GM10266 (cell line): Measurements from ENCODE around the gene ETV4.

Source experiments
- DNase-seq: peaks from one replicate; pipeline ENCODE4 v3.0.0; 2012; ENCODE audit errors: extremely low spot score
- TF ChIP-seq, protein P1 (sequence below): IDR thresholded peaks from 2 replicates; pipeline ENCODE4 v1.5.1; 2012; ENCODE audit warnings: mild to moderate bottlenecking, low read depth; ENCODE audit not compliant: control insufficient read depth, insufficient read depth; ENCODE audit errors: missing control alignments

The ETV4 gene

DNA sequence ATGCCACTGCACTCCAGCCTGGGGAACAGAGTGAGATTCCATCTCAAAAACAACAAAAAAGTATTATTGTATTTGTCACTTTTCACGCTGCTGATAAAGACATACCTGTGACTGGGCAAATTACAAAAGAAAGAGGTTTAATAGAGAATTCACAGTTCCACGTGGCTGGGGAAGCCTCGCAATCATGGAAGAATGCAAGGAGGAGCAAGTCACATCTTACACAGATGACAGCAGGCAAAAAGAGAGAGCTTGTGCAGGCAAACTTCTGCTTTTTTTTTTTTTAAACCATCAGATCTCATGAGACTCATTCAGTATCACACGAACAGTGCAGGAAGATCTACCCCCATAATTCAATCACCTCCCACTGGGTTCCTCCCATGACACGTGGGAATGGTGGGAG is 41.5 kb upstream of the ETV4 start:
- DNase-seq = no peak
- TF ChIP-seq, protein P1, sequence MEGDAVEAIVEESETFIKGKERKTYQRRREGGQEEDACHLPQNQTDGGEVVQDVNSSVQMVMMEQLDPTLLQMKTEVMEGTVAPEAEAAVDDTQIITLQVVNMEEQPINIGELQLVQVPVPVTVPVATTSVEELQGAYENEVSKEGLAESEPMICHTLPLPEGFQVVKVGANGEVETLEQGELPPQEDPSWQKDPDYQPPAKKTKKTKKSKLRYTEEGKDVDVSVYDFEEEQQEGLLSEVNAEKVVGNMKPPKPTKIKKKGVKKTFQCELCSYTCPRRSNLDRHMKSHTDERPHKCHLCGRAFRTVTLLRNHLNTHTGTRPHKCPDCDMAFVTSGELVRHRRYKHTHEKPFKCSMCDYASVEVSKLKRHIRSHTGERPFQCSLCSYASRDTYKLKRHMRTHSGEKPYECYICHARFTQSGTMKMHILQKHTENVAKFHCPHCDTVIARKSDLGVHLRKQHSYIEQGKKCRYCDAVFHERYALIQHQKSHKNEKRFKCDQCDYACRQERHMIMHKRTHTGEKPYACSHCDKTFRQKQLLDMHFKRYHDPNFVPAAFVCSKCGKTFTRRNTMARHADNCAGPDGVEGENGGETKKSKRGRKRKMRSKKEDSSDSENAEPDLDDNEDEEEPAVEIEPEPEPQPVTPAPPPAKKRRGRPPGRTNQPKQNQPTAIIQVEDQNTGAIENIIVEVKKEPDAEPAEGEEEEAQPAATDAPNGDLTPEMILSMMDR = no peak

DNA sequence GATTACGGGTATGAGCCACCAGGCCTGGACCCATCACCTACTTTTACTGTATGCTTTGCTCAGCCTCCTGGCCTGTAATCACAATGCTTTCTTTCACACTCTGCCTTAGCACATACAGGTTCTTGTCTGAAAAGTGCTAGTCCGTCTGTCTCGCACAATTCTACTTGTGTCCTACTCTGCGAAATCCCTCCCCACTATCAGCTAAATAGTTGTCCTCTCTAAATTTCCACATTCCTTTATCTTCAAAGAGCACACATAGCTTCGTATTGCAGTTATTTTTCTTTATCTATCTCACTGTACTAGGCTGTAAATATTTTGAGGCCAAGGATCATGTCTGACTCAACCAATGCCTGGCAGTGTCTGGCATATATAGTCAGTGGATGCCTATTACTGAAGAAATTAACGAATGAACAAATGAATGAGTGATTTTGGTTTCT is 38.5 kb upstream of the ETV4 start:
- TF ChIP-seq, protein P1 = no peak
- DNase-seq = no peak

DNA sequence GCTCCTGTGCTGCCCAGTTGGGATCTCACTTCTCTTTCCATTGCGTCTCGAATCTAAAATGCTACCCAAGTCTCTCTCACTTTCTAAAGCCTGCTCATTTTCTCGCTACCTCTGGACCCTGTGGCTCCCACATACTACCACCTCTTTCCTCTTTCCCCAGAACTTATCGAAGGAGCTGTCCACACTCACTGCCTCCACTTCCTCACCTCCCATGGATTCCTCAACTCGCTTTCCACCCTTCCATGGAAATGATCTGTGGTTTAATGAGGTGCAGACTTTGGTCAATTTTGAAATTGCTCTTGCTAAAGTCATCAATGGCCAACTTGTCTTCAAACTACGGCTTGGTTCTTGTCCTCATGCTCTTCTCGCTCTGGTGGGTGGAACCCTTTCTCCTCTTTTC is 37.2 kb upstream of the ETV4 start:
- TF ChIP-seq, protein P1 = no peak
- DNase-seq = no peak

DNA sequence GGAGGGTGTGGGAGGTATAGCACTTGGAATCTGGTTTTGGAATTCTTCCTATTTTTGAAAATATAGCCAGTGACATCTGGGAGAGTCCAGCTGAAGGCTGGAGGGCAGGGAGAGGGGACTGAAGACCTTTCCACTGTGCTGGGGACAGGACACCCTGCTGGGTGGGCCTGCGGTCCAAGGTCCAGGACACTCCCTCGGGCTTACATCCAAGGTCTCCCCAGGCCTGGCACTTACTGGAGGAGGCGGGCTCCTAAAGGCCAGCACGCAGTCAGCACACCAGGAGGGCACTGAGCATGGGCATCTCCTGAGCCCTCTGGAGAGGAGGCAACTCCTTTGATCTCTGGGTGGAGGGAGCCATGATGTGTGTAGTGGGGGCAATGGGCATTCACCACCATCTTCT is 35.5 kb upstream of the ETV4 start:
- TF ChIP-seq, protein P1 = no peak
- DNase-seq = no peak

DNA sequence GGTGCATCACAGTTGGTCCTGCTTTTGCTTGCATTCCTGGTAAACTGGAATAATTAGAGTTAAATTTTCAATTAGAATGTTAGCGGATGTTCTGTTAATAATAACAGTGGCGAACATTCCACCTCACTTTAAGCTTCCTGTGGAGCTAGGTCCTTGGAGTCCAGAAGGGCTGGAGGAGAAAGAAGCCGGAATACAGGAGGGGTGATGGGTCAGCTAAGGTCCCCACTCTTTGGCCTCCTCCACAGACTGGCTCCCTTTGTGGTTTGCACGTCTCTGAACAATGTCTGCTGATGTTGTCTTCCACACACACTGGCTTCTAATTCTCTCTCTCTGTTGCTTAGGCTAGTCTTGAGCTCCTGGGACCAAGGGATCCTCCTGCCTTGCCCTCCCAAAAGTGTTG is 35.0 kb upstream of the ETV4 start:
- TF ChIP-seq, protein P1 = no peak
- no peak for DNase-seq

DNA sequence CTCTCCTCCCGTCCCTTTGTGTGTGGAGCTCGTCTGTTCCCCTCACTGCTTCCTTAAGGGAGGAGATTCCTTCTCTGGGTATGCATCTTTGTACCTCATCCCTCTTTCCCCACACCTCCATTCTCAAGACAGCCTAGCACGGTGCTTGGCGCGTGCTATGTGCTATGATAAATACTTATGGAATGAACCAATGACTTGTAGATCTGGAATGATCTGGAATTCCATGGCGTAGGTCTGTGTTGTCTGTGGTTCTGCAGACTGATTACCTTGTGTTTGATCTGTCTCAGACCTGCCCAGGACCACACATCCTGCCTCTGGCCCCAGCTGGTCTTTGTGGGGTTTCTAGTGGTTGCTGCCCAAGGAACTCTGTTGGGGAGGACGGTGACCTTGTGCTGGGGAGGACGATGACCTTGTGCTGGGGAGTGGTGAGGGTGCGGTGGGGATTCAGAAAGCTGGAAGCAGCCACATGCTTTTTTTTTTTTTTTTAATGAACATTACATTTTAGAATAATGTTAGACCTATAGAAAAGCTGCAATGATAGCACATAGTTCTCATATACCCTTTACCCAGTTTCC is 33.5 kb upstream of the ETV4 start:
- TF ChIP-seq, protein P1 = no peak
- DNase-seq = no peak

DNA sequence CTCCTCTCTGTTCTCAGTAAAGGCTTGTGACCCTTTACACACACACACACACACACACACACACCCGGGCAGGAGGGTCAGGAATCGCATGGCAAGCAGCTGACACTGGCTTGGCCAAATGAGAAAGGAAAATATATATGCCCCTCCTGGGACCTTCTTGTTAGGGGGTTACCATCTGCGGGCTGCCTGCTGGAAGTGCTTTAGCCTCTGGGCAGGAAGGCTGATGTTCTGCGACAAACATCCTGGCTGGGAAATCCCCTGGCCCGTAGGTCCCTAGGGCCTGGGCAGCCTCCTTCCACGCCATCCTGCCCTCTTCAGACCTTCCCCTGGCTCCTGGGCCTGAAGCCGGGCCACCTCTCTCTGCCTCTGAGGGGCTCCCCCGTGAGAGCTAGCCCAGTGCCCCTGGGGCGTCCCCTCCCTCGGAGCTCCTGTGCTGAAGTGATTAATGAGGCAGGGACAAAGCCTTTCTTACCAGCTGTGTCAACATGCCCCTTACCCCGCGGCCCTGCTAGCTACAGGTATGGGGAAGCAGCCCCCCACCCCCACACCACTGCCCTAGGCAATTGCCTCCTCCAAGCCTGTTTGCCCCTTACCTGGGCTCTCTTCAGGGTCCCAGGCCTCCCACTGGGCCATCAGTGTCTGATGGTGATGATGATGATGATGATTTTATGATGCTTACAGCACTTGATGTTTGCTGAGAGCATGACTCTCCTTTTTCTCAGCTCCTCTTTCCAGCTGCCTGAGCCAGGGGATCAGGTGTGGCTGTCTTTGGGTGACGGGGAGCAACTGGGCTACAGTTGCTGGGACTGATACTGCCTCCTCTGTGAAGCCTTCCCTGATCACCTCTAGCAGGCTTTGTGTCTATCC is 32.8 kb upstream of the ETV4 start:
- DNase-seq = peak; percentile 53
- TF ChIP-seq, protein P1 = no peak
